GM18505 (cell line): ENCODE data around the gene CAPZA1.
"Not testable (repeated sequence)": the region's sequence is repeated elsewhere in the genome, so short reads cannot be mapped to it uniquely, and the experiment has no call there.

Experiments
- ATAC-seq: cut with Tn5 transposase; IDR thresholded peaks from one replicate; pipeline ENCODE4 v1.9.1; 2021; ENCODE audit not compliant: unreplicated experiment
- POLR2A ChIP-seq: IDR thresholded peaks from 4 replicates; pipeline ENCODE4 v1.6.1; 2011; ENCODE audit warnings: borderline replicate concordance; ENCODE audit not compliant: insufficient read depth, insufficient read length; ENCODE audit errors: extremely low read depth

Gene CAPZA1

DNA sequence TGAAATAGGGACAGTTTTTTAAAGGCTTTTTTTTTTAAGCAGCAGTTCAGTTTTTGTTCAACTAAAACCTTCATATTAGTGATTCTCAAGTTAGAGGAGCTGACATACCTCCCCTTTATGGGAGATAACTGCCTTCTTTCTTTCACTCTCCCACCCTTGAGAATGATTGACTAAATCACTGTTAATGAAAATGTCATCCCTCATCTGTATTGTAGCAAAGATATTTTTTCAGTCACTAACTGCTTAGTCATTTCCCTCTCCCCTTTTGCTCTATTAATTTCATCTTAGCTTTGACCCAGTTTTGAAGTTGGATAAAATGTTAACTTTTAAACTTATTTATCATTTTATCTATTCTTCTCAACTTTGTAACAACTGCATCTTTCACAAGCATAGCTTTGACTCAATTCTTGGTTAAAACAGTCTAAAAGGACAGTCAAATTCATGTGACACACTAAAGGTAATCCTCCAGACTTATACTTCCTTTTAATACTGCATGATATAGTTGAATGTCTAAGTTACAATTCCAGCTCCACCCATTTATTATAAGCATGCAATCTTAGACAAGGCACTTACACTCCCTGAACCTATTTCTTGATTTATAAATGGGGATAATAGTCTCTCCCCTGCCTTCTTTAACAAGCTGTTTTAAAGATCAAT lies 17.1 kb downstream of the CAPZA1 start:
- no peak for TF ChIP-seq POLR2A
- no peak for ATAC-seq

DNA sequence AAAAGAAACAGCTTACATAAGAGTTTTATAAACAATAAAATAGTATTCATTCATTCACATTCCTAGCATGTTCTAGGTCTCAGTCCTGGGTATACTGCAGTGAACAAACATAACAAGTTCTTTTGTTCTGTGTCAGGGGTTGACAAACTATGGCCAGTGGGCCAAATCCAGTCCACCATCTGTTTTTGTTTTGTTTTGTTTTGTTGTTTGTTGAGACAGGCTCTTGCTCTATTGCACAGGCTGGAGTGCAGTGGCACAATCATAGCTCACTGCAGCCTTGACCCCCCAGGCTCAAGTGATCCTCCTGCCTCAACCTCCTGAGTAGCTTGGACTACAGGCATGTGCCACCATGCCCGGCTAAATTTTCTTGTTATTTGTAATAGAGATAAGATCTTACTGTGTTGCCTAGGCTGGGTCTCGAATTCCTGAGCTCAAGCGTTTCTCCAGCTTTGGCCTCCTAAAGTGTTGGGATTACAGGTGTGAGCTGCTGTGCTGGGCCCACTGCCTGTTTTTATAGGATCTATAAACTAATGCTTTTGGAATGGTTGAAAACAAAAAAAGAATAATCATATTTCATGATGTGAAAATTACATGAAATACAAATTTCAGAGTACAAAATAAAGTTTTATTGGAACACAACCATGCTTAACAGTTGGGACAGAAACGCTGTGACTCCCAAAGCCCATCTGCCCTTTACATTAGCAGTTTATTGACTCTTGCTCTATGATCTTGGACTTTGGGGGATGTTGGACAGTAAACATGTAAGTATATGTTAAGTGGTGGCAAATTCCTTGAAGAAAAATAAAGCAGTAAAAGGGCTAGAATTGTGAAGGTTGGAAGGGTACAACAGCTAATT lies 17.9 kb downstream of the CAPZA1 start:
- no peak for ATAC-seq
- TF ChIP-seq POLR2A, result no peak

DNA sequence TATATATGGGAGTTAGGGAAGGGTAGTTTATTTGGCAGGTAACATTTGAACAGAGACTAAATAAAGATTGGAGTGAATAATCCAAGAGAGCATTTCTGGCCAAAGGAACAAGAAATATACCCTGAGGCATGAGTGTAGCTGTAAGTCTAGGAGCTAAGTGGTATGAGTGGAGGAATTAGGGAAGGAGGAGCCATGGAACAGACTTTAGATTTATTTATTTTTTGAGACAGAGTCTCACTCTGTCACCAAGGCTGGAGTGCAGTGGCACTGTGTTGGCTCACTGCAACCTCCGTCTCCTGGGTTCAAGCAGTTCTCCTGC lies 18.4 kb downstream of the CAPZA1 start:
- no peak for ATAC-seq
- no peak for TF ChIP-seq POLR2A

DNA sequence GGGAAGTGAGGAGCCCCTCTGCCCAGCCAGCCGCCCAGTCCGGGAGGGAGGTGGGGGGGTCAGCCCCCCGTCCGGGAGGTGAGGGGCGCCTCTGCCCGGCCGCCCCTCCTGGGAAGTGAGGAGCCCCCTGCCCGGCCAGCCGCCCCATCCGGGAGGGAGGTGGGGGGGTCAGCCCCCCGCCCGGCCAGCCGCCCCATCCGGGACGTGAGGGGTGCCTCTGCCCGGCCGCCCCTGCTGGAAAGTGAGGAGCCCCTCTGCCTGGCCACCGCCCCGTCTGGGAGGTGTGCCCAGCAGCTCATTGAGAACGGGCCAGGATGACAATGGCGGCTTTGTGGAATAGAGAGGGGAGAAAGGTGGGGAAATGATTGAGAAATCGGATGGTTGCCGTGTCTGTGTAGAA lies 20.8 kb downstream of the CAPZA1 start:
- ATAC-seq, result not testable (repeated sequence)

DNA sequence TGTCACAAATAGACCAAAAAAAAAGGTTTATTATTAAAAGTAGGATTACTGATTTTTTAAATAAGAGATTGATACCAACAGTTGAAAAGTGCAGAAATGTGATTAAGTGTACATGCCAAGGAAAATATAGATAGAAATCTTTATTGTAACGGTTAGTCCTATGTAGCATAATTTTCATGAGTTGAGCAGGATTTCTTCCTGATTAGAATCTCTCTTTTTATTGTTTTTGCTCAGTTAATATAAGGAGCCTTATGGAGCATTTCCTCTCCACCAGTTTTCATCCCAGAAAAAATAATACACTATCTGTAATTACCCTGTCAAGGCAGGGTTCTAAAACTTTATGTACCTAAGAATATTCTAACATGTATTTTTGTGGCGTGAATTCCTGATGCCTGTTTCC lies 23.4 kb downstream of the CAPZA1 start:
- TF ChIP-seq POLR2A, result no peak
- ATAC-seq, result no peak

DNA sequence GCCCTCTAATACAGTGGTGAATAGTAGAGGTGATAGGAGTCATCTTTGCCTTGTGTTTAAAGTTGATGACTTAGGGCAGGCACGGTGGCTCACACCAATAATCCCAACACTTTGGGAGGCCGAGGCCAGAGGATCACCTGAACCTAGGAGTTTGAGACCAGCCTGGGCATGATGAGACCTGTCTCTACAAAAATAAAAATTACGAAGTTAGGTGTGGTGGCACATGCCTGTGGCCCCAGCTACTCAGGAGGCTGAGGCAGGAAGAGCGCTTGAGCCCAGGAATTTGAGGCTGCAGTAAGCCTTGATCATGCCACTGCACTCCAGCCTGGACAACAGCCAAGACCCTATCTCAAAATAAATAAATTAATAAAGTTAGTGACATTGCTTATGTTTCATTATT lies 26.6 kb downstream of the CAPZA1 start:
- no peak for ATAC-seq

DNA sequence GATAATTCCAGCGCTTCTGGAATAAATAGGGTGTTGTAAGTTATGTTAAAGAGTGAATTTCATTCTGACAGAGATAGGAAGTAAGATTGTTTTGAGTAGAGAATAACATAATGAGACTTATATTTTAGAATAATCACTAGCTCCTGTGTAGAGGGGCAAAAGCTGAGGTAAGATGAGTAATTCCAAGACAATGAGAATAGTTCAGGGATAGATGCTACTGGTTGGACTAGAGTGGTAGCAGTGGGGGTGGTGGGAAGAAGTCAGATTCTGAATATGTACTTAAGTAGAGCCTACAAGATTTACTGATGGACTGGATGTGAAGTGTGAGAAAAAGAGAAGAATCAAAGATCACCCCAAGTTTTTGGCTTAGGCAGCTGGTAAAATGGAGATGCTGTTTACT lies 31.6 kb downstream of the CAPZA1 start:
- TF ChIP-seq POLR2A, result no peak
- no peak for ATAC-seq

More for the DNA sequence above, 26.6 kb downstream of the CAPZA1 start:
- TF ChIP-seq POLR2A, result no peak

DNA sequence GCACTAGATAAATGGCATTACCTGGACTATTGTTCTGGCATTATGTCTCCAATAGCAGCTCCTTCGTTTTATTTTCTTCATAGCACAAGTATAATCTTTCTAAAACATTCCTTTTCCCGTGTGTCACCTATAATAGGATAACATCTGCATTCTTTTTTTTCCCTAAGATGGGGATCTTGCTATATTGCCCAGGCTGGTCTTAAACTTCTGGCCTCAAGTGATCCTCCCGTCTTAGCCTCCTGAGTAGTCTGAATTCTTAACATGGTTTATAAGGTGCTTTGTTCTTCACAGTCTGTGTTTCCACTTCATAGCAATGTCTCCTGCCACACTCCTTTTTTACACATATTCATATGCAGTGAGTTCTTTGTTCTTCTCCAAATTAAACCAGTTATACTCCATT lies 46.2 kb downstream of the CAPZA1 start:
- peak; percentile 18 for TF ChIP-seq POLR2A
- no peak for ATAC-seq

DNA sequence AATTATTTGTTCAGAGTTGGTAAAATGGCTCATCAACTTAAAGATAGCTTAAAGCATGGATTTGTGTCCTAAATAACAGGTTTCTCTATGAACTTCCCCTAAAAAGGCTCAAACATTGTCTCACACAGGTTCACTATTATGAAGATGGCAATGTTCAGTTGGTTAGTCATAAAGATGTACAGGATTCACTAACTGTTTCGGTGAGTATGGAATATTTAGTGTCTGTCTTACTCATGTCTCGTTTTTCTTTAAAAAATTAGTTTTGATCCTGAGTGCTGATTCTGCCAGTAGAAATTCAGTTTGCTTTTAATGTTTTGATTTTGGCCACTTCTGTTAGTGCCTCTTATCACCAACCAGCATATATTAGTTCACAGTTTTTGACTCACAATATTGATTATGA lies 47.3 kb downstream of the CAPZA1 start:
- ATAC-seq, result no peak
- TF ChIP-seq POLR2A, result no peak

DNA sequence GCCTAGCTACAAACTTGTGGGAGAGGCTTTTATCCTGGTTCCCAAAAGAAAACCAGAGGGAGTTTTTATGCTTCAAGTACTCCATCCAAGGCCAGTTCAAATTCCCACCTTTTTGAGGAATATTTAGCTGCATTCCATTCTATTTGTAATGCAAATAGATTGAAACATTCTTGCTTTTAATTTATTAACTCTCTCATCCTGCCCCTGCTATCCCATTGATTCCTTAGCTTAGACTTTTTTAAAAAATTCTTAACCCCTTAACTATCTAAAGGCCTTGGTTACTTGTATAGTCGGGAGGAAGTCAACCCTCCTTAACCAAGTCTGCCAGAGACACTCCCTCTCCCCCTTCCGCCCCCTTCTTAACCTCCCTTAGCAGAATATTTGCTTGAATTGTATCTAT lies 52.4 kb downstream of the CAPZA1 start:
- ATAC-seq, result no peak

DNA sequence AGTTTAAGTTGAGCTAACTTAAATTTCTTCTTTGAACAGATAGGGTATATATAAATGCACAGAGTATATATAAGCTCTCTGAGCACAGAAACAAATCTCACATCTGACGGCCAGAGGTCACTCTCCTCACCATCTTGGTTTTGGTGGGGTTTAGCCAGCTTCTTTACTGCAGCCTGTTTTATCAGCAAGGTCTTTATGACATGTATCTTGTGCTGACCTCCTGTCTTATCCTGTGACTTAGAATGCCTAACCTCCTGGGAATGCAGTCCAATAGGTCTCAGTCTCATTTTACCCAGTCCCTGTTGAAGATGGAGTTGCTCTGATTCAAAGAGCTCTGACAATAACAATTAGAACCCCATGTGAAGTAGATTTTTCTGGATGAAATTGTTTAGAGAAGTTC lies 53.2 kb downstream of the CAPZA1 start:
- no peak for TF ChIP-seq POLR2A
- ATAC-seq, result no peak

More for the DNA sequence above, 52.4 kb downstream of the CAPZA1 start:
- TF ChIP-seq POLR2A, result no peak

DNA sequence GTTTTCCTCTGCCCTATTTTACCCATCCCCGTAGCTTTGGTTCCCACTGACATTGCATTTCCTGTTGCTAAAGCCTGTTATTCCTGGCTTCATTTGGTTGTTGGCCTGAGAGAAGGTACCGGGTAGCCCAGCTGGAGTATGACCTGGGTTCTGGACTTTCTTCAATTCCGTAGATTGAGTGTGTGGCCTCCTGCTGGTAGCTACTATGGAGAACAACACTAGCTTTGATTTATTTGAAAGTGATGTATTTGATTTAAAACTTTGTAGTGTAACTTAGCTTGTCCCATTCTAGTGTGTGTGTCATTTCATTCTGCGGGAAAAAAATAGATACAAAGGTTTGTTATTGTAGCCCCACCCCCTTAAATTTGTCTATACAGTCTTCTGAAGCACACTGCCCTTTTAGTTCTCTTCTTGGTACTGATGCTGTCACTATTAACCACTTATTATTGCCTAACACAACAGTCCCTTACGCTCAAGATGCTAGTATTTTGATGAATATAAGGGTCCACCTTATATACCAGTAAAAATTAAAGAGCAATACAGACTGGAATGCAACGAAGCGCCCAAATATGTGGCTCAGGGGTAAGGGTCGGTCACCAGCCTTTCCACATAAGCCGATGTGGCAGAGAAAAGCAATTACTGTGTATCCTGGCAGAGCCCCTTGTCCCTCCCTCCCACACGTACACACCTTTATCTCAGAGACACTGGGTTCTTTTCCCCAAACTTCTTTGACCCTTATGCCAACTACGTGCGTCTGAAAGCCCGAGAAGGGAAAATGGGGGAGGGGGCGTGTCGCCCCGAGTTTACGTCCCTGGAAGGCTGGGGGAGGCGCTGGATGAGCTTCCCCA lies 54.2 kb downstream of the CAPZA1 start:
- TF ChIP-seq POLR2A, result no peak
- no peak for ATAC-seq

DNA sequence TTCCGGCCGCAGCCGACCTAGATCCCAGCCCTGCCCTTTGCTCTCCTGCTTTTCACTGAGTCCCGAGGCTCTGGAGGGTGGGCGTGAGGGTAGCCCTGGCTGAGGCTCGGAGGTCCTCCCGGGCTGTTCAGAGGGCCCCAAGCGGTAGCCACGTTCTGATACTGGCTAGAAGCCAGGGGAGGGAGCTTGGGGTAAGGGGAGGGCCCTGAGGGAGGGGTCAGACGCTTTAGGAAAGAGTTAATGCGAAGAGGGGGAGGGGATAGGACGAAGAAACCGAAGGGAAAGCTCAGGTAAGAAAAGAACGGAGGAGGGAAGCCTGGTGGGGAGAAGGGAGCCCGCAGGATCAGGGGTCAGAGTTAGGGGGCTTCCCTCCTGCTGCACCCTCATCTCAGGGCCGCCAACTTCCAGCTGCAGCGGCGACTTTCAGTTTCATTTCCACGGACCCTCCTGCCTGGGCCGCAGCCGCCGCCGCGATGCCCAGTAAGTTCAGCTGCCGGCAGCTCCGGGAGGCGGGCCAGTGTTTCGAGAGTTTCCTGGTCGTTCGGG lies 54.9 kb downstream of the CAPZA1 start, which contains the start of gene MOV10:
Gene MOV10, plus strand, starts transcription at position 220 of the 546 bp plus-strand sequence. Its CDS starts 254 bp downstream, at position 474.
- ATAC-seq, result peak; percentile 55
- TF ChIP-seq POLR2A, result peak; percentile 64
